Measurements from ENCODE around the gene TTLL7.

The TTLL7 gene

DNA sequence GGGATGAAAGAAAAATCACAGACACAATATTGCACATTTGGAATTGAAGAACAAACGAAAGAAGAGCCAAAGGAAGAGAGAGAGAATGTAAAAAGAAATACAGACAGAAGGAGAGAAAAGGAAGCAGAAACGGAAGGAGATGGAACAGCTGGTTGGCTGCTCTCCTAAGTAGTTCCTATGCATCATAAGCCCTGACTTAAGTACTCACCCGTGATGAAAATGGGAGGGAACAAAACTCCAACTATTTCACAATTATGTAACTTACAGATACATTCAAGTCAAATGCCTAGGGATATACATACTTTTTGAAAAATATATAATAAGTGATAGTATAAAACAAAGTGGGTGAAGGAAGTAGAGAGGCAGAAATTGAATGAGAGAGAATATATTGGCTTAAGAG lies 88.5 kb downstream of the TTLL7 start:
- Histone ChIP-seq H3K4me2 (ENCODE audit: low read depth, low read length, poor library complexity, severe bottlenecking) (no peak overlapping the region), H3F3A (ENCODE audit: insufficient read depth) (no peaks in the 10 kb centered on the region), H3K27ac (ENCODE audit: low read depth, low read length) (no peak overlapping the region), H3K27me3 (ENCODE audit: low read length) (no peaks in the 10 kb centered on the region), H3K79me2 (ENCODE audit: insufficient read depth, low read length) (no peaks in the 10 kb centered on the region), H2AFZ (ENCODE audit: low read depth, low read length, severe bottlenecking) (no peak overlapping the region), H3K4me3 (ENCODE audit: insufficient read depth, low read length, poor library complexity, severe bottlenecking) (no peak overlapping the region), H3K9ac (ENCODE audit: low read length) (no peak overlapping the region), H4K20me1 (ENCODE audit: low read depth, low read length) (no peaks in the 10 kb centered on the region), H3K9me2 (replicated peaks; ENCODE audit: insufficient read depth, low read length) (no peaks in the 10 kb centered on the region), H3K9me3 (ENCODE audit: insufficient read depth, low read length) (no peaks in the 10 kb centered on the region), H3K36me3 (ENCODE audit: low read length) (no peaks in the 10 kb centered on the region)
- TF ChIP-seq, protein P1, sequence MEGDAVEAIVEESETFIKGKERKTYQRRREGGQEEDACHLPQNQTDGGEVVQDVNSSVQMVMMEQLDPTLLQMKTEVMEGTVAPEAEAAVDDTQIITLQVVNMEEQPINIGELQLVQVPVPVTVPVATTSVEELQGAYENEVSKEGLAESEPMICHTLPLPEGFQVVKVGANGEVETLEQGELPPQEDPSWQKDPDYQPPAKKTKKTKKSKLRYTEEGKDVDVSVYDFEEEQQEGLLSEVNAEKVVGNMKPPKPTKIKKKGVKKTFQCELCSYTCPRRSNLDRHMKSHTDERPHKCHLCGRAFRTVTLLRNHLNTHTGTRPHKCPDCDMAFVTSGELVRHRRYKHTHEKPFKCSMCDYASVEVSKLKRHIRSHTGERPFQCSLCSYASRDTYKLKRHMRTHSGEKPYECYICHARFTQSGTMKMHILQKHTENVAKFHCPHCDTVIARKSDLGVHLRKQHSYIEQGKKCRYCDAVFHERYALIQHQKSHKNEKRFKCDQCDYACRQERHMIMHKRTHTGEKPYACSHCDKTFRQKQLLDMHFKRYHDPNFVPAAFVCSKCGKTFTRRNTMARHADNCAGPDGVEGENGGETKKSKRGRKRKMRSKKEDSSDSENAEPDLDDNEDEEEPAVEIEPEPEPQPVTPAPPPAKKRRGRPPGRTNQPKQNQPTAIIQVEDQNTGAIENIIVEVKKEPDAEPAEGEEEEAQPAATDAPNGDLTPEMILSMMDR (IDR thresholded peaks at IDR 0.05; ENCODE audit: insufficient read depth, low read length, poor library complexity, severe bottlenecking), result no peak
- TF ChIP-seq EZH2phosphoT487 (conservative IDR thresholded peaks at IDR 0.05; ENCODE audit: low read length), result no peak

GRCh38 chr1:83909687-83910086 lies 89.2 kb downstream of the TTLL7 start:
- Histone ChIP-seq H3K79me2 (ENCODE audit: insufficient read depth, low read length) (no peaks in the 10 kb centered on the region), H3K9me3 (ENCODE audit: insufficient read depth, low read length) (no peaks in the 10 kb centered on the region), H3K9ac (ENCODE audit: low read length) (no peak overlapping the region), H3K36me3 (ENCODE audit: low read length) (no peaks in the 10 kb centered on the region), H2AFZ (ENCODE audit: low read depth, low read length, severe bottlenecking) (no peak overlapping the region), H3K4me3 (ENCODE audit: insufficient read depth, low read length, poor library complexity, severe bottlenecking) (no peak overlapping the region), H3K9me2 (replicated peaks; ENCODE audit: insufficient read depth, low read length) (no peaks in the 10 kb centered on the region), H3K27me3 (ENCODE audit: low read length) (no peaks in the 10 kb centered on the region), H3F3A (ENCODE audit: insufficient read depth) (no peaks in the 10 kb centered on the region), H4K20me1 (ENCODE audit: low read depth, low read length) (no peaks in the 10 kb centered on the region), H3K4me2 (ENCODE audit: low read depth, low read length, poor library complexity, severe bottlenecking) (no peak overlapping the region), H3K27ac (ENCODE audit: low read depth, low read length) (no peak overlapping the region)
- TF ChIP-seq, protein P1 (IDR thresholded peaks at IDR 0.05; ENCODE audit: insufficient read depth, low read length, poor library complexity, severe bottlenecking), result no peak
- no peak for TF ChIP-seq EZH2phosphoT487 (conservative IDR thresholded peaks at IDR 0.05; ENCODE audit: low read length)

DNA sequence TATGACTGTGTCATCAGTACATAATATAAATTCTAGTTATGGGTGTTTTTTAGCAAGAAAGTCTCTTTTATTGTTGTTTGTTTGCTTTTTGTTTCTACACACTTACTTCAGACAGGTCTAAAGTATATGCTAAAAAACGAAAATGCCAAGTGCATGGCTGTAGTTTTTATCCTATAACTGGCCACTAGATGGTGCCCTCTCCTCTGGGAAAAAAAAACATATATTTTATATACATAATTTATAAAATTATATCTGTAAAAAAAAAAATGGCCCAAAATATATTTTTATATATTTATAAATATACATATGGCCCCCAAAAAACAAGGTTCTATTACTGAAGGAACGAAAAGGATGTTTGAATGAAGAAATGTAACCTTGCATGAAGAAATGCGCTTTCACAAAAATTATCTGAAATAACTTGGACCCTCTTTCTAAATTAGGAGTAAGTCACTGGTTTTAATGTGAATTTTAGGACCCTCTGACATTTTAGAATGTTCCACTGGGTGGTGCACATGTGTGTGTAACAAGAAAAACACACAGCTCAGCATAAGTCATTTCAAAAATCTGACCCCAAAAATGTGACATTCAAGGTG lies 93.5 kb downstream of the TTLL7 start:
- no peaks in the 10 kb centered on the region for H4K20me1 ChIP-seq (ENCODE audit: low read depth, low read length)
- H3K4me2 ChIP-seq (ENCODE audit: low read depth, low read length, poor library complexity, severe bottlenecking), result peak overlapping the region; percentile 27
- H3K9me3 ChIP-seq (ENCODE audit: insufficient read depth, low read length), result no peaks in the 10 kb centered on the region
- H3K9ac ChIP-seq (ENCODE audit: low read length), result no peak overlapping the region
- no peaks in the 10 kb centered on the region for H3K27me3 ChIP-seq (ENCODE audit: low read length)
- TF ChIP-seq, protein P1 (IDR thresholded peaks at IDR 0.05; ENCODE audit: insufficient read depth, low read length, poor library complexity, severe bottlenecking), result peak; percentile 60
- no peak for TF ChIP-seq EZH2phosphoT487 (conservative IDR thresholded peaks at IDR 0.05; ENCODE audit: low read length)
- H3K27ac ChIP-seq (ENCODE audit: low read depth, low read length), result no peak overlapping the region
- no peak overlapping the region for H3K4me3 ChIP-seq (ENCODE audit: insufficient read depth, low read length, poor library complexity, severe bottlenecking)
- no peaks in the 10 kb centered on the region for H3K79me2 ChIP-seq (ENCODE audit: insufficient read depth, low read length)
- no peak overlapping the region for H2AFZ ChIP-seq (ENCODE audit: low read depth, low read length, severe bottlenecking)
- no peaks in the 10 kb centered on the region for H3F3A ChIP-seq (ENCODE audit: insufficient read depth)
- no peaks in the 10 kb centered on the region for H3K36me3 ChIP-seq (ENCODE audit: low read length)
- H3K9me2 ChIP-seq (replicated peaks; ENCODE audit: insufficient read depth, low read length), result no peaks in the 10 kb centered on the region
